Choroid plexus epithelial cell (primary cell): ENCODE results near the gene C2CD5.
"Not testable (repeated sequence)": the region's sequence is repeated elsewhere in the genome, so short reads cannot be mapped to it uniquely, and the experiment has no call there.

Experiments
- DNase-seq: peaks from one replicate; pipeline ENCODE4 v3.0.0-alpha.2; 2010; ENCODE audit warnings: low read depth
- H3K4me3 ChIP-seq: 2 replicates; pipeline ENCODE4 v1.5.1; 2011; ENCODE audit warnings: low read depth, mild to moderate bottlenecking, control low read depth, low read length, moderate library complexity
- CTCF ChIP-seq: conservative IDR thresholded peaks from 2 replicates; pipeline ENCODE4 v1.5.1; 2011; ENCODE audit warnings: low read depth, mild to moderate bottlenecking, control low read depth, inconsistent platforms, low read length, moderate library complexity

The C2CD5 gene

GRCh38 chr12:22576065-22576464, 31.7 kb upstream of the C2CD5 start:
- H3K4me3 ChIP-seq = no peak overlapping the region
- TF ChIP-seq CTCF = no peak
- no peak for DNase-seq

GRCh38 chr12:22574921-22575320, 30.6 kb upstream of the C2CD5 start:
- H3K4me3 ChIP-seq = no peak overlapping the region
- DNase-seq = no peak
- no peak for TF ChIP-seq CTCF

GRCh38 chr12:22573181-22573580, 28.8 kb upstream of the C2CD5 start:
- DNase-seq = no peak
- TF ChIP-seq CTCF = no peak
- no peak overlapping the region for H3K4me3 ChIP-seq

GRCh38 chr12:22569253-22569652, 24.9 kb upstream of the C2CD5 start:
- no peak for TF ChIP-seq CTCF
- no peak overlapping the region for H3K4me3 ChIP-seq

GRCh38 chr12:22562036-22563028, 18.0 kb upstream of the C2CD5 start:
- TF ChIP-seq CTCF = no peak
- no peak overlapping the region for H3K4me3 ChIP-seq
- DNase-seq = no peak

More at GRCh38 chr12:22569253-22569652, 24.9 kb upstream of the C2CD5 start:
- DNase-seq = no peak

GRCh38 chr12:22554750-22555149, 10.4 kb upstream of the C2CD5 start:
- DNase-seq, H3K4me3 ChIP-seq: not testable (repeated sequence)

GRCh38 chr12:22551624-22552023, 7.3 kb upstream of the C2CD5 start:
- no peak for DNase-seq
- H3K4me3 ChIP-seq = no peak overlapping the region
- TF ChIP-seq CTCF = no peak
